Left forelimb (tissue), 1 donor: Measurements from ENCODE around the gene IFNE.
"Not testable (repeated sequence)": the region's sequence is repeated elsewhere in the genome, so short reads cannot be mapped to it uniquely, and the experiment has no call there.

ENCODE experiments used
- DNase-seq: peaks from one replicate; pipeline ENCODE4 v3.0.0-alpha.2; 2018; ENCODE audit warnings: low spot score

The IFNE gene

GRCh38 chr9:21491756-21492155, 9.6 kb upstream of the IFNE start:
- DNase-seq: no peak

- no peak for DNase-seq
Observed at GRCh38 chr9:21481470-21482056, 550 bp downstream of the IFNE start.

GRCh38 chr9:21479152-21479702, 2.9 kb downstream of the IFNE start:
- no peak for DNase-seq

GRCh38 chr9:21477466-21477865, 4.6 kb downstream of the IFNE start:
- DNase-seq: no peak

- DNase-seq: no peak
Observed at GRCh38 chr9:21473236-21473635, 8.9 kb downstream of the IFNE start.

- no peak for DNase-seq
Observed at GRCh38 chr9:21470126-21470525, 12.0 kb downstream of the IFNE start.

GRCh38 chr9:21465859-21466518, 16.1 kb downstream of the IFNE start:
- no peak for DNase-seq

GRCh38 chr9:21465138-21465537, 17.0 kb downstream of the IFNE start:
- no peak for DNase-seq

GRCh38 chr9:21461377-21461776, 20.7 kb downstream of the IFNE start:
- no peak for DNase-seq

GRCh38 chr9:21455320-21455719, 26.8 kb downstream of the IFNE start:
- DNase-seq: no peak

GRCh38 chr9:21454149-21454548, 28.0 kb downstream of the IFNE start:
- no peak for DNase-seq

GRCh38 chr9:21452681-21453080, 29.4 kb downstream of the IFNE start:
- DNase-seq: no peak

GRCh38 chr9:21450733-21451394, 31.2 kb downstream of the IFNE start:
- DNase-seq: no peak

GRCh38 chr9:21449312-21449711, 32.8 kb downstream of the IFNE start:
- DNase-seq: not testable (repeated sequence)

- DNase-seq: no peak
Observed at GRCh38 chr9:21443849-21444625, 38.1 kb downstream of the IFNE start.

- DNase-seq: no peak
Observed at GRCh38 chr9:21440139-21440538, 42.0 kb downstream of the IFNE start, which contains the start of gene IFNA1. TSS of gene IFNA1 (plus strand) at chr9:21440439. CDS start at chr9:21440508, 69 bp downstream.

GRCh38 chr9:21435015-21435383, 47.1 kb downstream of the IFNE start:
- DNase-seq: not testable (repeated sequence)

- no peak for DNase-seq
Observed at GRCh38 chr9:21434202-21435014, 47.7 kb downstream of the IFNE start.

- no peak for DNase-seq
Observed at GRCh38 chr9:21432672-21433425, 49.3 kb downstream of the IFNE start.
